Posterior vena cava (tissue), 2 donors: Measurements from ENCODE around the gene NAGK. TPM values are rescaled to one million over a fixed set of nuclear protein-coding genes. Genes with fewer than 3 reads are reported as not detected.
A peak's percentile ranks its signal among the peaks of the same experiment; 100 is the strongest.
"Not testable (repeated sequence)": the region's sequence is repeated elsewhere in the genome, so short reads cannot be mapped to it uniquely, and the experiment has no call there.

Experiments used
- DNase-seq: peaks from one replicate; pipeline ENCODE4 v3.0.0-alpha.2; 2020; ENCODE audit warnings: low spot score
- intact Hi-C, 2 donors: fragments of 100-400 bp; cut with DNase I; formaldehyde crosslinking; loops; one replicate each; pipeline versions ENCODE4 v1.14.1 to v1.14.2; 2022 to 2023
- long read RNA-seq, 2 donors: library from polyadenylated mRNA; unstranded; transcript quantifications; one replicate each; pipeline ENCODE4 v2.0.0, GENCODE V29; 2020 to 2021
- total RNA-seq, 2 donors: library from RNA; stranded (reverse); fragmentation: NEBNext Ultra II Directional; extraction: Animal tissue kit (Norgen Biotek cat#: 25700); gene quantifications; one replicate each; pipeline ENCODE4 v1.2.1, GENCODE V29; 2021
- donor health status: DM: yes; HTN: yes; CAD: no.
- donor health status: DM: yes; HTN: yes; CAD: no.

The NAGK gene
- 10 to 100 TPM; 89.5 to 90.9 TPM for total RNA-seq
- long read RNA-seq, donor 1, transcript NAGK-229 (10 exons, 1,801 nt) = major isoform, 19 of 27 reads
- long read RNA-seq, donor 1, partial matches to known transcripts = 3 of 27 reads
- long read RNA-seq, donor 1, other reads (novel, unspliced or antisense) = 5 of 27 reads
- long read RNA-seq, donor 2, transcript NAGK-202 (9 exons, 2,343 nt) = minor isoform, 7 of 159 reads
- long read RNA-seq, donor 2, transcript NAGK-229 (10 exons, 1,801 nt) = major isoform, 111 of 159 reads
- long read RNA-seq, donor 2, partial matches to known transcripts = 2 of 159 reads
- long read RNA-seq, donor 2, other reads (novel, unspliced or antisense) = 35 of 159 reads

DNA sequence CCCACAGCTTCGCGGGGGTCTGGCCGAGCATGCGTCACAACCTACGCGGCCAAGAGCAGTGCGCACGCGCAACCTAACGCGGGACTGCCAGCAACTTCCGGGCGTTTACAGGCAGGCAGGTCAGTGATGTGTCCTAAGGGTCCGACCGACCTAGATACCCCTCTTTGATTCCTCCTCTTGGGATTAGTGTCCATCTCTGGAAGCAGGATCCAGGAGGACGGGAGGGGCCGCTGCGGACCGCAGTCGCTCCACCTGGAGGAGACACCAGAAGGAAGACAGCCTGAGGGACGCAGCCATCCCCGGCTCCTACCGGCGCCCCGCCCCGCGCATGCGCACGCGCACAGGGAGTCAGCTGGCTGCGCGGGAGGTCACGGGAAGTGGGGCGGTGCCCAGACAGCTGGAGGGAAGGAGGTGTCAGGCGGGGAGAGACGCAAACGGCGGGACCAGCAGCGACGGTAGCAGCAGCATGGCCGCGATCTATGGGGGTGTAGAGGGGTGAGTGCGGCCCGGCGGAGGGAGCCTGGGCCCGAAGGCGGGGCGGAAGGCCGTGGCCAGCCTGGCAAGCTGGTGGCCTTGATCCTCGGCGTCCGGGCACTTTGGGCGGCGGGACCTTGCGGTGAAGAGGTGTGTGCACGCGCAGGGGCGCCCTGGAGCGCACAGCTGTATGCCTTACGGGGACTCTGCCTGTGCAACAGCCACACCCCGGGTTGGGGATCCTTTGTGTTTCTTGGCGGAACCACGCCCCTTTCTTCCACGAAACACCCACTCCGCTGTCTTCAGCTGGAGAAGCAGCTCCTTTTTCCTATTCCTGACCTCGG is at the start of gene NAGK:
Gene NAGK, plus strand, starts transcription at position 431 of the 818 bp plus-strand sequence. Its CDS starts 36 bp downstream, at position 467.
- intact Hi-C loops = no loop called here
- DNase-seq = peak; percentile 99

- intact Hi-C loops, DNase-seq: not testable (repeated sequence)
Observed at GRCh38 chr2:71019989-71020388, 48.5 kb upstream of the NAGK start.

DNA sequence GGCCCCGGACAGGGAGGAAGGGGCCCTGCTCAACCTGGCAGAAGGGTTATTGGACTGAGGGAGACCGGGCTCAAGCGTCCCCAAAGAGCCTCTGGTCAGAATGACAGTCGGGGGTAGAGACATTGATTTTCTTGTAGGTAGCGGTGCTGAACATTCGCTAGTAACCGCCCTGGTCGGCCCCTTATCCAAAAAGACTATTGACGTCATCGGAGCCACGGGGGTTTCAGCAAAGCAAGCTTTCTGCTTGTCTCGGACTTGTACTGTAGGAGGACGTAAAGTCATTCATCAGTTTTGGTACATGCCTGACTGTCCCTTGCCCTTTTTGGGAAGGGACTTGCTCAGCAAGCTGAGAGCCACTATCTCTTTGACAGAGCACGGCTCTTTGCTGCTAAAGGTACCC is 47.1 kb upstream of the NAGK start:
- DNase-seq, intact Hi-C loops: not testable (repeated sequence)

- intact Hi-C loops, DNase-seq: not testable (repeated sequence)
Observed at GRCh38 chr2:71023553-71024243, 44.8 kb upstream of the NAGK start.

DNA sequence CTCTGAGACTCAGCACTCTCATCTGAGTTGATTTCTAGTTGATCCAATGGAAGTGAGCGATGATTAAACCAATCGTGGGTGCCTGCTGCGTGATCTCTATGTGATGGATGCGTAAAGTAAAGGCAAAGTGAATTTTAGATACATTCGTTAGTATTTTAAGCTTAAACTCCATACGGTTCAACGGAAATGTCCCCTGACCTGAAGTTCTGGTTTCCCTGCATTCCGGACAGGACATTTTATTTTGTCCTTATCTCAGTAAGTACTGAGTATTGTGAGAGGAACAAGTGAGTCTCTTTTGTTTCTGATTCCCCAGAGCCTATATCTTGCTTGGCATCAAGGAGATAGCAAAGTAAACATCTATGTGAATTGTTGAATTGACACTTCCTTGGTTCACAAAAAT is 32.2 kb upstream of the NAGK start:
- DNase-seq, intact Hi-C loops: not testable (repeated sequence)

DNA sequence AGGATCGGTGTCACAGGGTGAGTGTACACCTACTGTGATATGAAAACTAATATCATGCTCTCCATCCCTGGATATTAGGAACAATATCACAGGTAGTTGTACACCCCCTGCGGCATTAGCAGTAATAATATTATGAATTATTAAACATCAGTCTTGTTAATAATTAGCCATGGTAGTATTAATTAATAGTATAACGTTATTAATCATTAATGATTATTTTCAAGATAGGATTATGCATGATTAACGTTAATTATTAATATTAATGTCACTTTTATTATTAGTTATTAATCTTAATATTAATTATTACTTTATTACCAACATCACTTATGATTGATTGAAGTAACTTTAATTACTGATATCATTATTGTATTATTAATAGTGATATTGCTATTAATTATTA is 26.2 kb upstream of the NAGK start:
- no peak for DNase-seq
- intact Hi-C loops = no loop called here

- DNase-seq = no peak
- intact Hi-C loops = no loop called here
Observed at GRCh38 chr2:71043531-71044407, 24.7 kb upstream of the NAGK start.

- no peak for DNase-seq
- intact Hi-C loops = no loop called here
Observed at GRCh38 chr2:71045151-71045550, 23.3 kb upstream of the NAGK start.

DNA sequence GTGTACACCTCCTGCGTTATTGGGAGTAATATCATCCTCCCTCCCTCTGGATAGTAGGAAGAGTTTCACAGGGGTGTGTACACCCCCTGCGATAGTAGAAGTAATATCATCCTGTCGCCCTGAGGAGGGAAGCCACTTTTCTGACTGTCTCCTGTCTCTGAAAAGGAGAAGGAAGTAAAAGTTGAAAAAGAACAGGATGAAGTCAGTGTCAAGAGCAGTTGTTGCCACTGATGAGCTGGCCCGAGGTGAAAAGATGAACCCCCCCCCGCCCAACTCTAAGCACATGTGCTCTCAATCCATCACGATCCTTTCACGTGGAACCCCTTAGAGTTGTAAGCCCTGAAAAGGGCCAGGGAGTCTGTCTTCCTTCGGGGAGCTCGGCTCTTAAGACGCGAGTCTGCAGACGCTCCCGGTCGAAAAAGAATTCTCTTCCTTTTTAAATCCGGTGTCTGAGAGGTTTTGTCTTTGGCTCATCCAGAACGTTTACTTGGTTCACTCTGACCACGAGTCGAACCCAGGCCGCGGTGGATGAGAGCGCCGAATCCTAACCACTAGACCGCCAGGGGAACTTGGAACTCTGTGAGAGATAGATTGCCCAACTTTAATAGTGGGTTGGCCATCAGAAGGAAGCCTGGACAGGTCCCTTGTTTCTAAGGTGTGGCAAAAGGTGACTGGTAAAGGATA is 22.4 kb upstream of the NAGK start:
- no peak for DNase-seq
- intact Hi-C loops = no loop called here

- no peak for DNase-seq
- intact Hi-C loops = no loop called here
Observed at GRCh38 chr2:71048096-71048495, 20.4 kb upstream of the NAGK start.

DNA sequence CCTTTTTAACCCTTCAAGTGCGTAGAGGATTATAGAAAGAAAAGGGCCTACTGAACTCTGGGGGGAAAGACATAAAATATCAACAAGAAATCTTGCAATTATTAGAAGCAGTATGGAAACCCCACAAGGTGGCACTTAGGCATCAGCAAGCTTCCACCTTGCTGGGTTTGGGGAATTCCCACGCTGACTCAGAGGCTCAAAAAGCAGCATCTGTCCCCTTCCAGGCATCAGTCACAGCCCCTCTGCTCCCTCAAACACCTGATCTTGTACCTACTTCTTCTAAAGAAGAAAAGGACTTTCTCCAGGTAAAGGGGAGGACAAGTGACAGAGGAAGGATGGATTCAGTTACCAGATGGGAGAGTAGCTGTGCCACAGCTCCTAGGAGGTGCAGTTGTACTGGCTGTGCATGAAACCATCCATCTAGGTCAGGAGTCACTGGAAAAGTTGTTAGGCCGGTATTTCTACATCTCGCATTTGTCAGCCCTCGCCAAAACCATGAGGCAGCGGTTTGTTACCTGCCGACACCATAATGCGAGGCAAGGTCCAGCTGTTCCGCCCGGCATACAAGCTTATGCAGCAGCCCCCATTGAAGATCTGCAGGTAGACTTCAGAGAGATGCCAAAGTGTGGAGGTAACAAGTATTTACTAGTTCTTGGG is 18.6 kb upstream of the NAGK start:
- intact Hi-C loops, DNase-seq: not testable (repeated sequence)

- DNase-seq, intact Hi-C loops: not testable (repeated sequence)
Observed at GRCh38 chr2:71055206-71055740, 13.2 kb upstream of the NAGK start.

- DNase-seq = no peak
- intact Hi-C loops = no loop called here
Observed at GRCh38 chr2:71060211-71060610, 8.2 kb upstream of the NAGK start.

DNA sequence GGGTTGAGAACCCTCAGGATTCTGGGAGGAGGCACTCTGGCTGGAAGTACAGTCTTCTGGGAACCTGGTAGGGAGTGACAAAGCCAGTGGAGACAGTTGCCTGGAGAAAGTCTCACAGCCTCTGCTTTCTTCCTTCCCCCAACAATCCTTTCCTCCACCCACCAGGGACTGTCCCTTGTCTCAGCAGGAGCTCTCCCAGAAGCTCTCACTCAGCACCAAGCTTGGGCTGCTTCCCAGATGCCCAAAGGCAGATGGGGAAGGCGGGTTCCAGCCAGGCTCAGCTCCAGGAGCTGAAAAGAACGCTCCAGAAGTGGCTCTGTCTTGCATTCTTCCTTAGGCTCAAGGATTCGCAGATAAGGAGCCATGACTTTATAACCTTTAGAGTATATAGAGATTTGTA is 7.6 kb upstream of the NAGK start:
- intact Hi-C loops = no loop called here
- no peak for DNase-seq

GRCh38 chr2:71063216-71063615 is 5.2 kb upstream of the NAGK start:
- DNase-seq = no peak
- intact Hi-C loops = no loop called here

GRCh38 chr2:71064110-71064611 is 4.3 kb upstream of the NAGK start:
- intact Hi-C loops = no loop called here
- DNase-seq = no peak

DNA sequence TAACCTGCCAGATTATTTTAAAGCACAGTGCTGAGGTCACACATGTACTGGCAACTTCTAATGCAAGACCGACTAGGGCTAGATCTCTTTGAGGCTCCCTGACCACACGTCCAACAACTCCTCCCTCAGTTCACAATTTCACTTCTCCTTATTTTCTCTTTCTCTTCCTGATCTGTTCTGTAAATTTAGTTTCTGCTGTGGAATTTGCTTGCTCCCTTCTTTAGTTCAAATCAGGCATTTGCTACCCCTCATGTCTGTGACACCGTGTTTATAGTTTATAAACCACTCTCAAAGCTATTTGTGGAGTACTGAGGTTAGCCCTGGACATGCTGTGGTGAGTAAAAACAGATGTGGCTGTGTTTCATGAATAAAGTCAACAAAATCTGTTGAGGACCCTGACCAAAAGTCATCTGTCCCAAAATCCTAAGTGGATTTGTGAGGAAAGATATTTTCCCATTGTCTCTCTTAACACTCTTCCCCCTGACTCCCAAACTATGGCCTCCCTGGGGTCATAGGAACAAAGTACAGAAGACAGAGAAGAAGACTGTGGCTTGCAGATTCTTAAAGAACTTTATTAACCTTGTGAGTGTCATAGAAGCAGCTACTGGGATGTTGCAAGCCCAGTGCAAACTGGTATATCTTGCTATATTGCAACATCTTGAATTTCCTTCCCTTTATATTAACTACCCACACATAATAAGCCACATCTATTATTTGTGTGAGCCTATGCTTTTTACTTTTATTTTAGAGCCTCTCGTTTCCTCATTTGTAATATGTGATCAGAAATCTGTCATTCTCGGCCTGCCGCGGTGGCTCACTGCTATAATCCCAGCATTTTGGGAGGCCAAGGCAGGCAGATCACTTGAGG is 3.5 kb upstream of the NAGK start:
- DNase-seq = no peak
- intact Hi-C loops = no loop called here
